ENCODE data around the gene FXYD3.

Gene FXYD3

DNA sequence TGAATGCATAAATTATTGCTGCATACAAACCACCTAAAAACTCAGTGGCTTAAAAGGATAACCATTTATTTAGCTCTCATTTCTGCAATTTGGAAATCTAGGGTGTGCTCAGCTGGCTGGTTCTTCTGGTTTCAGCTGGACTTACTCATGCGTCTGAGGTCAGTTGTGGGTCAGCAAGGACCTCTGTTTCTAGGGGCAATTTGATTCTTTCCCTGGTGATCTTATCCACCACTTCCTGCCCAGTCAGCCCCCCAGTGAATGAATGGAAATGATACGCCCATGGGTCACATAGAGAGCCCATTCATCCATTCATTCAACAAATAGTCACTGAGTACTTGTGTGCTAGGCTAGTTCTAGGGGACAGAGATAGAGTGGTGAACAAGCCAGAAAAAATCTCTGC, 48.8 kb downstream of the FXYD3 start:
- DNase-seq, result no peak

- DNase-seq, result no peak
Observed at GRCh38 chr19:35165200-35166058, 49.8 kb downstream of the FXYD3 start.

GRCh38 chr19:35166100-35167063, 50.8 kb downstream of the FXYD3 start:
- DNase-seq, result no peak

DNA sequence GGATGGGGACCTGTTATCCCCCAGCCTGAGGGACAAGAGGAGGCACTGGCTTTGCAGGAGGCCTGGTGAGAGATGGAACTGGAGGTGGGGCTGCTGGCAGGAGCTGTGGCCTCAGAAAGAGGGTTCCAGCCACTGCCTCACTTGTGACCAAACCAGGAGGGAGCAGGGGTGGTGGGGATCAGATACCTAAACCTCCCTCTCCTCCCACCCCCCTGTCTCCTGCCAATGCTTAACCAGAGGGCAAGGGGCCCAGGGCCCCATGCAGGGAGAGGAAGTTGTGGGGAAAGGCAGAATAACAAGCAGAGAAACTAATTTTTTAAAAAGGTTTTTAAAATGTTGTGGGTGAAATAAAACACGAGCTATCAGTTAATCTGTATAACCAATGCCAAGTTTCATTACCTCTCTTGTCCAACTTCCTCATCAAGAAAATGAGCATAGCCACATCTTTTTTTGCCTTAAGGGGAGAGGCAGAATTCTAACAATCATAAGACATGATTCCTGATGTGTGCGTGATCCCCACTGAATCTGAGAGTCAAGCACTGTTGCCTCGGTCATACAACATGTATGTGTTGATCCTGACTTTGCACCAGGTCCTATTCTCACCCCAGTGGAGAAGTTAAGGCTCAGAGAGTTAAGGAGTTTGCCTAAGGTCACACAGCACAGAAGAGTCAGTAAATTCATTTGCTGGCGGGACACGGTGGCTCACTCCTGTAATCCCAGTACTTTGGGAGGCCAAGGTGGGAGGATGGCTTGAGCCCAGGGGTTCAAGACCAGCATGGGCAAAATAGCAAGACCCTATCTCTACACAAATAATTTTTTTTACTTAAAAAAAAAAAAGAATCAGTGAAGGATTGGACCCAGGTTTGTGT, 51.9 kb downstream of the FXYD3 start:
- no peak for DNase-seq

DNA sequence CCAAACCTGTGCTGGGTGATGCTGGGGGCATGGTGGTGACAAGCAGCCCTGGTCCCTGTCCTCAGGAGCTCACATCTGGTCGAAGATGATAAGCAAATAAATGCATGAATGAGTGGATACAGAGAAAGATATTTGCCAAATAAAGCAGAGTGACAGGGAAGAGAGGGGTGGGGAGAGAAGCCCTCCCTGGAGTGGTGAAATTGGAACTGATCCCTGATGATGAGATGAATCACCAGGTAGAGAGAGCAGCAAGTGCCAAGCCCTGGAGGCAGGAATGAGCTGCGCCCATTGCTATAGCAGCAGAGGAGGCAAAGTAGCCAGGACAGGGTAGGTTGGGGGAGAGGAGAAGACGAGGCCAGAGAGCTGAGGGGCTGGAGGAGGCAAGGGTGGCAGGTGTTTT, 52.6 kb downstream of the FXYD3 start:
- no peak for DNase-seq

- no peak for DNase-seq
Observed at GRCh38 chr19:35169221-35169995, 53.8 kb downstream of the FXYD3 start.

GRCh38 chr19:35170359-35171061, 54.9 kb downstream of the FXYD3 start:
- DNase-seq, result no peak

- no peak for DNase-seq
Observed at GRCh38 chr19:35171730-35172129, 56.1 kb downstream of the FXYD3 start.

Data from activated CD4-positive, alpha-beta T cell treated with anti-CD3 and anti-CD28 coated beads, Interleukin-2, amount 50 U/mL, for 1 hour (primary cell).